ENCODE measurements around the gene OSBP2.

The OSBP2 gene

GRCh38 chr22:30875481-30876215 is 181.0 kb downstream of the OSBP2 start:
- H3K4ac ChIP-seq (ENCODE audit: low read depth, low read length), result no peak overlapping the region
- H3K56ac ChIP-seq (ENCODE audit: low read length), result no peak overlapping the region
- no peak overlapping the region for H3K18ac ChIP-seq (ENCODE audit: low read length)
- no peak overlapping the region for H2BK15ac ChIP-seq (replicated peaks; ENCODE audit: low read depth)
- no peaks in the 10 kb centered on the region for H3K36me3 ChIP-seq (ENCODE audit: control insufficient read depth, insufficient read depth, low read length)
- no peak overlapping the region for H4K5ac ChIP-seq (ENCODE audit: low read length)
- H4K8ac ChIP-seq (ENCODE audit: low read depth, low read length), result no peak overlapping the region
- no peak overlapping the region for H3K27ac ChIP-seq (ENCODE audit: low read depth, low read length)
- no peak overlapping the region for H3K4me3 ChIP-seq (ENCODE audit: low read length)
- no peak for DNase-seq
- H3K4me2 ChIP-seq (ENCODE audit: low read length), result no peak overlapping the region
- no peaks in the 10 kb centered on the region for H3K79me1 ChIP-seq (ENCODE audit: low read length)
- no peak overlapping the region for H2BK5ac ChIP-seq (ENCODE audit: low read length)
- no peak overlapping the region for H3K23ac ChIP-seq (ENCODE audit: low read length)
- H3K79me2 ChIP-seq (ENCODE audit: control insufficient read depth, insufficient read depth, low read length), result no peaks in the 10 kb centered on the region
- H2BK120ac ChIP-seq (ENCODE audit: low read depth, low read length), result no peak overlapping the region
- WGBS (ENCODE audit: extremely low coverage, insufficient coverage, low lambda C conversion rate), result no CpG with 5 or more reads among the region's 17 CpGs
- no peak overlapping the region for H3K9ac ChIP-seq (ENCODE audit: low read length)
- no peak overlapping the region for H2AK5ac ChIP-seq (ENCODE audit: low read length)
- no peaks in the 10 kb centered on the region for H3K4me1 ChIP-seq (ENCODE audit: control insufficient read depth, low read depth, low read length)
- no peaks in the 10 kb centered on the region for H3K27me3 ChIP-seq (ENCODE audit: insufficient read depth, low read length, poor library complexity)

- no peak overlapping the region for H3K4me3 ChIP-seq (ENCODE audit: low read length)
- H3K27me3 ChIP-seq (ENCODE audit: insufficient read depth, low read length, poor library complexity), result no peaks in the 10 kb centered on the region
- H3K79me1 ChIP-seq (ENCODE audit: low read length), result no peaks in the 10 kb centered on the region
- no peak overlapping the region for H2BK120ac ChIP-seq (ENCODE audit: low read depth, low read length)
- H3K4ac ChIP-seq (ENCODE audit: low read depth, low read length), result no peak overlapping the region
- DNase-seq, result no peak
- H3K4me2 ChIP-seq (ENCODE audit: low read length), result no peak overlapping the region
- no CpG with 5 or more reads among the region's 9 CpGs for WGBS (ENCODE audit: extremely low coverage, insufficient coverage, low lambda C conversion rate)
- H3K56ac ChIP-seq (ENCODE audit: low read length), result no peak overlapping the region
- H3K18ac ChIP-seq (ENCODE audit: low read length), result no peak overlapping the region
- no peaks in the 10 kb centered on the region for H3K4me1 ChIP-seq (ENCODE audit: control insufficient read depth, low read depth, low read length)
- H3K36me3 ChIP-seq (ENCODE audit: control insufficient read depth, insufficient read depth, low read length), result no peaks in the 10 kb centered on the region
- H2AK5ac ChIP-seq (ENCODE audit: low read length), result no peak overlapping the region
- no peaks in the 10 kb centered on the region for H3K79me2 ChIP-seq (ENCODE audit: control insufficient read depth, insufficient read depth, low read length)
- H4K5ac ChIP-seq (ENCODE audit: low read length), result no peak overlapping the region
- no peak overlapping the region for H3K27ac ChIP-seq (ENCODE audit: low read depth, low read length)
- no peak overlapping the region for H3K23ac ChIP-seq (ENCODE audit: low read length)
- no peak overlapping the region for H2BK15ac ChIP-seq (replicated peaks; ENCODE audit: low read depth)
- no peak overlapping the region for H4K8ac ChIP-seq (ENCODE audit: low read depth, low read length)
- no peak overlapping the region for H3K9ac ChIP-seq (ENCODE audit: low read length)
- no peak overlapping the region for H2BK5ac ChIP-seq (ENCODE audit: low read length)
Observed at GRCh38 chr22:30876221-30876751, 181.6 kb downstream of the OSBP2 start.

DNA sequence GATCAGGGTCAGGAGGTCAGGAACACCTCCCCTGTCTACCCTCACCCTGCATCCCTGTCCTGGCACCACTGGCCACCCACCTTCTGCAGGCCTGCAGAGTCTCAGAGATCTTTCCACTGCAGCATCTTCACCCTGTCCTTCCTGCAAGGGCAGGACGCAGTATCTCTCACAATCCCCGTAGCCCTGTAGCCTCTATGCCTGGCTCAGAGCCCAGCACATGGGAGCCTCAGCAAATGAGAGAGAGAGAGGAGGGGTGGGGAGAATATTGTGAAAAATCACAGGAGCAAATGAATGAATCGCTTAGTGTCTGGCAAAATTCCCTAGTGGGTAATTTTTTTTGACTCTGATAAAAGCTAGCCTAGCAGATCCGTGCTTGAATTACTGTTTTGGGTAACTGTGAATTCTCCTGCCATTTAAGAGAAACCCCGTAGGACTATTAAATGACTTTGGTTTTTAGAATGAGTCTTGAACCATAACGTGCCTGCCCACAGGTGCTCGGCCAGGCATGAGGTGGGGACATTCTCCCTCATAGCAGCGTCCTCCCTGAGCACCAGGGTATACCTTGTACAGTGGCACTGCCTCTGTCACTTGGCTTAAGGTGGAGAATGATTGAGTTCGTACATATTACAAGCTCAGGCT is 182.4 kb downstream of the OSBP2 start:
- no peak overlapping the region for H3K23ac ChIP-seq (ENCODE audit: low read length)
- H3K56ac ChIP-seq (ENCODE audit: low read length), result no peak overlapping the region
- no peak overlapping the region for H2BK5ac ChIP-seq (ENCODE audit: low read length)
- H3K79me2 ChIP-seq (ENCODE audit: control insufficient read depth, insufficient read depth, low read length), result no peaks in the 10 kb centered on the region
- no peak overlapping the region for H3K9ac ChIP-seq (ENCODE audit: low read length)
- no CpG with 5 or more reads among the region's 9 CpGs for whole genome bisulfite sequencing (ENCODE audit: extremely low coverage, insufficient coverage, low lambda C conversion rate)
- no peaks in the 10 kb centered on the region for H3K4me1 ChIP-seq (ENCODE audit: control insufficient read depth, low read depth, low read length)
- no peak for DNase-seq
- no peak overlapping the region for H3K18ac ChIP-seq (ENCODE audit: low read length)
- H3K79me1 ChIP-seq (ENCODE audit: low read length), result no peaks in the 10 kb centered on the region
- H2BK120ac ChIP-seq (ENCODE audit: low read depth, low read length), result no peak overlapping the region
- H3K4me2 ChIP-seq (ENCODE audit: low read length), result no peak overlapping the region
- H3K4ac ChIP-seq (ENCODE audit: low read depth, low read length), result no peak overlapping the region
- no peak overlapping the region for H2AK5ac ChIP-seq (ENCODE audit: low read length)
- H3K27ac ChIP-seq (ENCODE audit: low read depth, low read length), result no peak overlapping the region
- no peak overlapping the region for H2BK15ac ChIP-seq (replicated peaks; ENCODE audit: low read depth)
- H3K36me3 ChIP-seq (ENCODE audit: control insufficient read depth, insufficient read depth, low read length), result no peaks in the 10 kb centered on the region
- H4K5ac ChIP-seq (ENCODE audit: low read length), result no peak overlapping the region
- H3K27me3 ChIP-seq (ENCODE audit: insufficient read depth, low read length, poor library complexity), result no peaks in the 10 kb centered on the region
- H4K8ac ChIP-seq (ENCODE audit: low read depth, low read length), result no peak overlapping the region
- no peak overlapping the region for H3K4me3 ChIP-seq (ENCODE audit: low read length)

- WGBS (ENCODE audit: extremely low coverage, insufficient coverage, low lambda C conversion rate), result no CpG with 5 or more reads among the region's 15 CpGs
- Histone ChIP-seq H2BK15ac (replicated peaks; ENCODE audit: low read depth) (no peak overlapping the region), H3K27me3 (ENCODE audit: insufficient read depth, low read length, poor library complexity) (no peaks in the 10 kb centered on the region), H3K18ac (ENCODE audit: low read length) (no peak overlapping the region), H3K27ac (ENCODE audit: low read depth, low read length) (no peak overlapping the region), H2BK5ac (ENCODE audit: low read length) (no peak overlapping the region), H3K4me2 (ENCODE audit: low read length) (no peak overlapping the region), H3K4ac (ENCODE audit: low read depth, low read length) (no peak overlapping the region), H2BK120ac (ENCODE audit: low read depth, low read length) (no peak overlapping the region), H3K23ac (ENCODE audit: low read length) (no peak overlapping the region), H3K36me3 (ENCODE audit: control insufficient read depth, insufficient read depth, low read length) (no peaks in the 10 kb centered on the region), H3K4me1 (ENCODE audit: control insufficient read depth, low read depth, low read length) (no peaks in the 10 kb centered on the region), H4K8ac (ENCODE audit: low read depth, low read length) (no peak overlapping the region), H3K4me3 (ENCODE audit: low read length) (no peak overlapping the region), H2AK5ac (ENCODE audit: low read length) (no peak overlapping the region), H4K5ac (ENCODE audit: low read length) (no peak overlapping the region), H3K9ac (ENCODE audit: low read length) (no peak overlapping the region), H3K79me1 (ENCODE audit: low read length) (no peaks in the 10 kb centered on the region), H3K79me2 (ENCODE audit: control insufficient read depth, insufficient read depth, low read length) (no peaks in the 10 kb centered on the region), H3K56ac (ENCODE audit: low read length) (no peak overlapping the region)
- no peak for DNase-seq
Observed at GRCh38 chr22:30877662-30878515, 183.2 kb downstream of the OSBP2 start.

DNA sequence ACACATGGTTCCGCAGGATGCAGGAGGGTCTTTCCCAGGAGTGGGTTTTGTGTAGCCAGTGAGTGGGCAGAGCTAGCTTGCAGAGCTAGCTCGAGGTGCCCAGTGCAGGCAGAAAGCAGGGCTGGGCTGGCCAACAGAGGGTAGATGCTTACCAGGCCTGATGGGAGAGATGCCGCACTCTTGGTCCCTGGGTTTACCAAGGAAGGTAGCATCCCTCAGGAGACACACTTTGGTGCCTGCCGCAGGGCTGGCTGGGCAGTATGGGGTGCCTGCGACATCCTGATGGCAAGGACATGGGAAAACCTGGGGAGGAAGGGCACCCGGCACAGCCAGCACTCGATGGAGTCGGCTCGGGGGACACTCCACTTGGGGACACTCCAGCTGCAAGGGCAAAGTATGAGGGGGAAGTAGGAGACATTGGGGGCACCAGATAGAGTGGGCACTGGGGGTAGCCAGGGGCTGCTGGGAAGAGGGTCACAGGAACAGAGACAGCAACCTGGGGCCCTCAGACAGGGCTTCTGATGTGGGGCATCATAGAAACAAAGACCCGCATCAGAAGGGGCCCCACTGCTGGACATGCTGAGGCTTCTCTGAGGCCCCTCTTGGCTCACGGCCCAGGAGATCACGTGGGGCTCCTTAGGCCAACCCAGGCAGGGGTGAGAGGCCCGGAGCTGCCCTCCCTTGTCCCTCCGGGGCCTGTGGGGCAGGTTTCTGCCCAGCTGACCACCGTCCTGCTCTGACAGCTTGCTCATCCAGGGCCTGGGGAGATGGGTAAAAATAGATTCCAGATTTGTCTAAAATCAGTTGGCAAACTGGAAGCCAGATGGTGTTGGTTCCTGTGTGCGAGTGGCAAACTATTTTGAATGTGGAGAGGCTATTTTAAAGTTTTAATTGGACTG is 184.1 kb downstream of the OSBP2 start:
- Histone ChIP-seq H2BK120ac (ENCODE audit: low read depth, low read length) (no peak overlapping the region), H3K18ac (ENCODE audit: low read length) (no peak overlapping the region), H2AK5ac (ENCODE audit: low read length) (no peak overlapping the region), H3K4me3 (ENCODE audit: low read length) (no peak overlapping the region), H3K4ac (ENCODE audit: low read depth, low read length) (no peak overlapping the region), H3K23ac (ENCODE audit: low read length) (no peak overlapping the region), H3K79me1 (ENCODE audit: low read length) (no peaks in the 10 kb centered on the region), H4K8ac (ENCODE audit: low read depth, low read length) (no peak overlapping the region), H3K4me1 (ENCODE audit: control insufficient read depth, low read depth, low read length) (no peaks in the 10 kb centered on the region), H3K36me3 (ENCODE audit: control insufficient read depth, insufficient read depth, low read length) (no peaks in the 10 kb centered on the region), H3K79me2 (ENCODE audit: control insufficient read depth, insufficient read depth, low read length) (no peaks in the 10 kb centered on the region), H3K27ac (ENCODE audit: low read depth, low read length) (no peak overlapping the region), H3K27me3 (ENCODE audit: insufficient read depth, low read length, poor library complexity) (no peaks in the 10 kb centered on the region), H3K56ac (ENCODE audit: low read length) (no peak overlapping the region), H2BK5ac (ENCODE audit: low read length) (no peak overlapping the region), H3K4me2 (ENCODE audit: low read length) (no peak overlapping the region), H4K5ac (ENCODE audit: low read length) (no peak overlapping the region), H2BK15ac (replicated peaks; ENCODE audit: low read depth) (no peak overlapping the region), H3K9ac (ENCODE audit: low read length) (no peak overlapping the region)
- WGBS (ENCODE audit: extremely low coverage, insufficient coverage, low lambda C conversion rate), result no CpG with 5 or more reads among the region's 16 CpGs
- DNase-seq, result no peak

Measured in mesendoderm (in vitro differentiated cells).